IMR-90 (cell line): Measurements from ENCODE around the gene ADAT1.

Experiments used
- CEBPB ChIP-seq: IDR thresholded peaks from 2 replicates; pipeline ENCODE4 v1.6.1; 2012; ENCODE audit warnings: low read depth, low read length, improper control_type of control experiment
- CTCF ChIP-seq: conservative IDR thresholded peaks from 2 replicates; pipeline ENCODE4 v1.5.1; 2012; ENCODE audit warnings: mild to moderate bottlenecking, low read depth, low read length, improper control_type of control experiment
- ELK1 ChIP-seq: fragments of 150-350 bp; IDR thresholded peaks from 2 replicates; pipeline ENCODE4 v1.6.1; 2016; ENCODE audit warnings: low read depth, mild to moderate bottlenecking, low read length, moderate library complexity, borderline replicate concordance
- FOS ChIP-seq: fragments of 150-350 bp; IDR thresholded peaks from 2 replicates; pipeline ENCODE4 v1.6.1; 2016; ENCODE audit warnings: low read depth, low read length
- POLR2A ChIP-seq: IDR thresholded peaks from 2 replicates; pipeline ENCODE4 v1.6.1; 2012; ENCODE audit warnings: mild to moderate bottlenecking, low read depth, low read length
- USF2 ChIP-seq: fragments of 150-350 bp; IDR thresholded peaks from 2 replicates; pipeline ENCODE4 v1.6.1; 2017; ENCODE audit warnings: mild to moderate bottlenecking, antibody characterized with exemption, low read length, low read depth

- TF ChIP-seq FOS (no peak), CTCF (no peak), USF2 (no peak), POLR2A (no peak), CEBPB (no peak), ELK1 (no peak)
These were observed 33.8 kb downstream of the ADAT1 start for GRCh38 chr16:75589306-75589705.
